ENCODE measurements around the gene RFK.

The RFK gene

GRCh38 chr9:76405868-76406267 lies 11.6 kb upstream of the RFK start:
- Histone ChIP-seq H3K4me3 (no peak overlapping the region), H3K27ac (no peak overlapping the region)
- DNase-seq (ENCODE audit: low spot score): no peak
- TF ChIP-seq, protein P1, sequence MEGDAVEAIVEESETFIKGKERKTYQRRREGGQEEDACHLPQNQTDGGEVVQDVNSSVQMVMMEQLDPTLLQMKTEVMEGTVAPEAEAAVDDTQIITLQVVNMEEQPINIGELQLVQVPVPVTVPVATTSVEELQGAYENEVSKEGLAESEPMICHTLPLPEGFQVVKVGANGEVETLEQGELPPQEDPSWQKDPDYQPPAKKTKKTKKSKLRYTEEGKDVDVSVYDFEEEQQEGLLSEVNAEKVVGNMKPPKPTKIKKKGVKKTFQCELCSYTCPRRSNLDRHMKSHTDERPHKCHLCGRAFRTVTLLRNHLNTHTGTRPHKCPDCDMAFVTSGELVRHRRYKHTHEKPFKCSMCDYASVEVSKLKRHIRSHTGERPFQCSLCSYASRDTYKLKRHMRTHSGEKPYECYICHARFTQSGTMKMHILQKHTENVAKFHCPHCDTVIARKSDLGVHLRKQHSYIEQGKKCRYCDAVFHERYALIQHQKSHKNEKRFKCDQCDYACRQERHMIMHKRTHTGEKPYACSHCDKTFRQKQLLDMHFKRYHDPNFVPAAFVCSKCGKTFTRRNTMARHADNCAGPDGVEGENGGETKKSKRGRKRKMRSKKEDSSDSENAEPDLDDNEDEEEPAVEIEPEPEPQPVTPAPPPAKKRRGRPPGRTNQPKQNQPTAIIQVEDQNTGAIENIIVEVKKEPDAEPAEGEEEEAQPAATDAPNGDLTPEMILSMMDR (IDR thresholded peaks at IDR 0.05): no peak

GRCh38 chr9:76405340-76405739 lies 11.1 kb upstream of the RFK start:
- DNase-seq (ENCODE audit: low spot score): no peak
- Histone ChIP-seq H3K4me3 (no peak overlapping the region), H3K27ac (no peak overlapping the region)
- TF ChIP-seq, protein P1 (IDR thresholded peaks at IDR 0.05): no peak

- H3K27ac ChIP-seq: no peak overlapping the region
- no peak overlapping the region for H3K4me3 ChIP-seq
- no peak for DNase-seq (ENCODE audit: low spot score)
- TF ChIP-seq, protein P1 (IDR thresholded peaks at IDR 0.05): no peak
These were observed 10.2 kb upstream of the RFK start for GRCh38 chr9:76404401-76404800.

GRCh38 chr9:76403352-76403751 lies 9.1 kb upstream of the RFK start:
- TF ChIP-seq, protein P1 (IDR thresholded peaks at IDR 0.05): peak; percentile 27
- Histone ChIP-seq H3K4me3 (peak overlapping the region; percentile 53), H3K27ac (peak overlapping the region; percentile 6 to 60)
- DNase-seq (ENCODE audit: low spot score): no peak

DNA sequence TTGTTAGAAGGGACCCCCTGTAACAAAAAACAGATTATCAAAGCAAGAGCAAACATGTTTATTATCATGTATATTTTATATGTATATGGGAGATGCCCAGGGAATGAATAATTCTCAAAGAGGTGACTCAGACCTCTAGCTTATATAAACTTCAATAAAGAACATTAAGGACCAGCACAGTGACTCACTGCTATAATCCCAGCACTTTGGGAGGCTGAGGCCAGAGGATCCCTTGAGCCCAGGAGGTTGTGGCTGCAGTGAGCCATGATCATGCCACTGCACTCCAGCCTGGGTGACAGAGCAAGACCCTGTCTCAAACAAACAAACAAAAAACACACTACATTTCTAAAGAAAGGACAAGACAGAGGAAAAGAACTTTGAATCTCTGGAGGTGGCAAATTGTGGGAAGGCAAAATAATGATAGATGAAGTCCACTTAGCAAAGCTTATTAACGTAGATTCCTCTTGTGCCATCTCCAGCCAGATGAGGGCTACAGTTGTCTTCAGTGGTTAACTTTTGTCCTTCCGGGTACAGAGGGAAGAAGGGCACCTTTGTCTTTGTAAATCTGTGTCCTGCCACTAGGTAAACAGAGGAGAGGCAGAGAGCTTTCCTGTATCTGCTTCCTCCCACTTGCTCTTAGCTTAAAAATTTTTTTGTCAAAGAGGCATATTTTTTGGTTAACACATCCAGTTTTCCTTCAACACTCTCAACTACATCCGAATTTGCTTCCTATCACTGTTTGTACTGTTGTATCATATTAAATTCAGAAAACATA lies 7.5 kb upstream of the RFK start:
- TF ChIP-seq, protein P1 (IDR thresholded peaks at IDR 0.05): no peak
- Histone ChIP-seq H3K27ac (no peak overlapping the region), H3K4me3 (no peak overlapping the region)
- no peak for DNase-seq (ENCODE audit: low spot score)

DNA sequence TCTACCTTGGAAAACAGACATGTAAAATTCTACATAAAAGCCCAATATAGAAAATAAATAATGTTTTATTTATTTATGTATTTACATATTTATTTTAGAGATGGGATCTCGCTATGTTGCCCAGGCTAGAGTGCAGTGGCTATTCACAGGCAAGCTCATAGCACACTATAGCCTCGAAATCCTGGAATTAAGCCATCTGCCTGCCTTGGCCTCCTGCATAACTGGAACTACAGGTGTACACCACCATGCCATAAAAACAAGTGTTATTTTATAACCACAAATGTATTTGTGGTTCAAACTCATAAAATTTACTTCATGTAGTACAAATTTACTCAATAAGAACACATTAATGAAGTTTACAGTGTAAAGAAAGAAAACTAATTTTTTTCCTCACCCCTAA lies 7.0 kb upstream of the RFK start:
- TF ChIP-seq, protein P1 (IDR thresholded peaks at IDR 0.05): no peak
- no peak for DNase-seq (ENCODE audit: low spot score)
- Histone ChIP-seq H3K27ac (no peak overlapping the region), H3K4me3 (no peak overlapping the region)

DNA sequence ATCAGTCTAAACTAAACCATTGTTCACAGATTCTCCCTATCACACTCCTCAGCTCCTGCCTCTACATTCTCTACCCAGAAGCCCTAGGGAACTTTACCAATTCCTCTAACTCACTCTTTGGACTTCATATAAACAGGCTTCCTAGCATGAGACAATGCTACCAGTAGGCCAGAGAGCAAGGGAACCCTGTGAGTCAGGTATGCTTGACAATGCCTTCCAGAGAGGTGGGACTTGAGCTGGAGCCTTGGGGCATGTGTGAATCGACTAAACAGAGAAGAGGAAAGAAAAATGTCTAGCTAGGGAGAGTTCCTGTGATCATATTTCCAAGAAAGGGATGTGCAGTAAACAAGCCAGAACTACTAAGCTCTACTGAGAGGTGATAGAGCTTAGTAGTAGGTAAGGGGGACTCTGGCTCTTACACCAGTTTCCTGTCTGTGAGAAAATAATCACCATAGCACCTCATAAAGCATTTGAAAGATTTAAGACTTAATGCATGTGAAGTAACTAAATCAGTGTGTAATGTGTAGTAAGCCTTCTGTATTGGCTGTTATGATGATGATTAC lies 6.4 kb upstream of the RFK start:
- no peak for DNase-seq (ENCODE audit: low spot score)
- Histone ChIP-seq H3K4me3 (no peak overlapping the region), H3K27ac (no peak overlapping the region)
- TF ChIP-seq, protein P1 (IDR thresholded peaks at IDR 0.05): no peak
